Esophagus muscularis mucosa (tissue), 4 donors: ENCODE measurements around the gene RNF220. TPM values are rescaled to one million over a fixed set of nuclear protein-coding genes. Genes with fewer than 3 reads are reported as not detected.

Source experiments
- DNase-seq: peaks from one replicate; pipeline ENCODE4 v3.0.0-alpha.2; 2017; ENCODE audit errors: extremely low spot score
- H3K27ac ChIP-seq, 4 donors: fragments of 200-600 bp; sonication (generic); replicated peaks in 1 of 4; 1 replicate in 3 of 4; 2 replicates in 1 of 4; pipeline ENCODE4 v1.5.1; 2016 to 2019; ENCODE audit warnings: mild to moderate bottlenecking in 1 of 4
- H3K27me3 ChIP-seq, 4 donors: fragments of 200-600 bp; sonication (generic); one replicate each; pipeline versions ENCODE4 v1.5.1 to v1.6.0; 2016 to 2019
- H3K36me3 ChIP-seq, 4 donors: fragments of 200-600 bp; sonication (generic); one replicate each; pipeline ENCODE4 v1.5.1; 2016 to 2019
- H3K4me1 ChIP-seq, 4 donors: fragments of 200-600 bp; sonication (generic); one replicate each; pipeline ENCODE4 v1.5.1; 2016 to 2019
- H3K4me3 ChIP-seq, 4 donors: fragments of 200-600 bp; sonication (generic); 1 replicate in 2 of 4; 2 replicates in 2 of 4; pipeline ENCODE4 v1.5.1; 2016 to 2019; ENCODE audit warnings: mild to moderate bottlenecking in 4 of 4, moderate library complexity in 1 of 4
- H3K9me3 ChIP-seq, 4 donors: fragments of 200-600 bp; sonication (generic); 1 replicate in 3 of 4; 2 replicates in 1 of 4; pipeline ENCODE4 v1.5.1; 2016 to 2019
- EP300 ChIP-seq: sonication (generic); formaldehyde crosslinking; IDR thresholded peaks from one replicate; pipeline ENCODE4 v1.6.1; 2017; ENCODE audit warnings: antibody characterized with exemption
- POLR2A ChIP-seq: fragments of 450-650 bp; IDR thresholded peaks from one replicate; pipeline ENCODE4 v1.6.1; 2017; ENCODE audit warnings: antibody characterized with exemption, moderate library complexity, mild to moderate bottlenecking, low read depth
- POLR2AphosphoS5 ChIP-seq, 2 donors: sonication (generic); formaldehyde crosslinking; IDR thresholded peaks; one replicate each; pipeline ENCODE4 v1.6.1; 2017; ENCODE audit warnings: antibody characterized with exemption in 2 of 2
- WGBS: methylation state at CpG from one replicate; pipeline ENCODE4 v1.1.5; 2018; 5-methylcytosine and 5-hydroxymethylcytosine counted together
- intact Hi-C: fragments of 100-400 bp; cut with DNase I; formaldehyde crosslinking; loops from one replicate; pipeline ENCODE4 v1.15.1; 2023
- total RNA-seq, 4 donors: library from RNA; depleted of rRNA; stranded (reverse); fragments of >200 nt; gene quantifications; one replicate each; pipeline versions ENCODE4 v1.1.0 to v1.2.1, GENCODE V29; 2016
- TF ChIP-seq, protein P1 (sequence below), 3 experiments: fragments of 200-600 bp in 2 of 3; fragments of 450-650 bp in 1 of 3; sonication (generic) in 2 of 3; IDR thresholded peaks; one replicate each; pipeline ENCODE4 v1.5.1; 2017 to 2019; ENCODE audit warnings: antibody characterized with exemption in 3 of 3, mild to moderate bottlenecking in 2 of 3, moderate library complexity in 1 of 3

RNF220 gene
- total RNA-seq, 4 donors from 2014 or later = 112 to 157 (median 126) TPM

DNA sequence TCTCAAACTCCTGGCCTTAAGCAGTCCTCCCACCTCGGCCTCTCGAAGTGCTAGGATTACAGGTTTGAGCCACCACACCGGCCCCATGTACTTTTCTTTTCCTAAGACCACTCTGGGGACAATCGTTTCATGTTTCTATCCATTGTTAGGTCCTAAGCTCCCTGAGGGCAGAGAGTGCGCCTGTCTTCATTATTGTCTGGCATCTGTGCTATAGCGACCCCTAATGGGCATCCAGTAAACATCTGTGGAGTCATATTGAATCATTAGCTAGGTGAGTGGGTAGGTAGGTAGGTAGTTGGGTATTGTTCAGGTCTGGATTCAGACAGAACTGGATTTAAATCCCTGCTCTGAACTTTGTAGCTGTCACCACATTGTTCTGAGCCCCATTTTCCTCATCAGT, 203.1 kb downstream of the RNF220 start:
- 82% methylated on average over 6 of the region's 6 CpGs for WGBS
- Histone ChIP-seq H3K27ac (no peak overlapping the region), H3K9me3 (no peaks in the 10 kb centered on the region), H3K27me3 (peaks cover 0 to 16% (median 0%) of the 10 kb centered on the region in 4 donors), H3K4me3 (no peak overlapping the region), H3K4me1 (peaks cover 0 to 5% (median 0%) of the 10 kb centered on the region in 4 donors), H3K36me3 (no peaks in the 10 kb centered on the region)
- DNase-seq = no peak
- TF ChIP-seq EP300 = no peak
- TF ChIP-seq POLR2AphosphoS5 (IDR thresholded peaks at IDR 0.05) = no peak
- TF ChIP-seq, protein P1, sequence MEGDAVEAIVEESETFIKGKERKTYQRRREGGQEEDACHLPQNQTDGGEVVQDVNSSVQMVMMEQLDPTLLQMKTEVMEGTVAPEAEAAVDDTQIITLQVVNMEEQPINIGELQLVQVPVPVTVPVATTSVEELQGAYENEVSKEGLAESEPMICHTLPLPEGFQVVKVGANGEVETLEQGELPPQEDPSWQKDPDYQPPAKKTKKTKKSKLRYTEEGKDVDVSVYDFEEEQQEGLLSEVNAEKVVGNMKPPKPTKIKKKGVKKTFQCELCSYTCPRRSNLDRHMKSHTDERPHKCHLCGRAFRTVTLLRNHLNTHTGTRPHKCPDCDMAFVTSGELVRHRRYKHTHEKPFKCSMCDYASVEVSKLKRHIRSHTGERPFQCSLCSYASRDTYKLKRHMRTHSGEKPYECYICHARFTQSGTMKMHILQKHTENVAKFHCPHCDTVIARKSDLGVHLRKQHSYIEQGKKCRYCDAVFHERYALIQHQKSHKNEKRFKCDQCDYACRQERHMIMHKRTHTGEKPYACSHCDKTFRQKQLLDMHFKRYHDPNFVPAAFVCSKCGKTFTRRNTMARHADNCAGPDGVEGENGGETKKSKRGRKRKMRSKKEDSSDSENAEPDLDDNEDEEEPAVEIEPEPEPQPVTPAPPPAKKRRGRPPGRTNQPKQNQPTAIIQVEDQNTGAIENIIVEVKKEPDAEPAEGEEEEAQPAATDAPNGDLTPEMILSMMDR (IDR thresholded peaks at IDR 0.05) = no peak
- no peak for TF ChIP-seq POLR2A
- intact Hi-C loops = loop anchor here (2.0 kb wide), 1 partner anchor 45 kb away; no protein-coding TSS in a partner anchor

DNA sequence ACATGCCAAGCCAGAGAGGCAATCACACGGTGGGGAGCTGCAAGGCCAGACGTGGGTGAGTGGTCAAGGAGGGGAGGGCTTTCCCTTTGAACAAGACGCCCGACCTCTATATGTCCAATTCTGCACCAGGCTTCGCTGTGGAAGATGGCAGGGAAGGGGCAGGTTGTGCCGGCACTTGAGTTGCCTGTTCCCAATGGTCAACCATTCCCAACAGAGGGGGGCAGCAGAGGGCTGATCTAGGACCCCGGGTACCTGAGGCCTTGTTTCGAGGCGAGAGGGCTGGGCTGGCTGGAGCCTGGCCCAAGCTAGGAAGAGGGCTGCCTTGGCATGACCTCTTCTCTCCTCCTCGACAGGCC, 204.3 kb downstream of the RNF220 start:
- no peak for TF ChIP-seq EP300
- TF ChIP-seq, protein P1 (IDR thresholded peaks at IDR 0.05) = peak; percentile 64 to 76 (median 67)
- H3K27me3 ChIP-seq = peaks cover 0 to 3% (median 0%) of the 10 kb centered on the region in 4 donors
- no peaks in the 10 kb centered on the region for H3K9me3 ChIP-seq
- H3K4me1 ChIP-seq = peaks cover 0 to 5% (median 0%) of the 10 kb centered on the region in 4 donors
- no peak overlapping the region for H3K27ac ChIP-seq
- WGBS = 27% methylated on average over 10 of the region's 10 CpGs
- intact Hi-C loops = loop anchor here (2.0 kb wide), 1 partner anchor 43 kb away; no protein-coding TSS in a partner anchor
- DNase-seq = no peak
- no peaks in the 10 kb centered on the region for H3K36me3 ChIP-seq
- H3K4me3 ChIP-seq = no peak overlapping the region

DNA sequence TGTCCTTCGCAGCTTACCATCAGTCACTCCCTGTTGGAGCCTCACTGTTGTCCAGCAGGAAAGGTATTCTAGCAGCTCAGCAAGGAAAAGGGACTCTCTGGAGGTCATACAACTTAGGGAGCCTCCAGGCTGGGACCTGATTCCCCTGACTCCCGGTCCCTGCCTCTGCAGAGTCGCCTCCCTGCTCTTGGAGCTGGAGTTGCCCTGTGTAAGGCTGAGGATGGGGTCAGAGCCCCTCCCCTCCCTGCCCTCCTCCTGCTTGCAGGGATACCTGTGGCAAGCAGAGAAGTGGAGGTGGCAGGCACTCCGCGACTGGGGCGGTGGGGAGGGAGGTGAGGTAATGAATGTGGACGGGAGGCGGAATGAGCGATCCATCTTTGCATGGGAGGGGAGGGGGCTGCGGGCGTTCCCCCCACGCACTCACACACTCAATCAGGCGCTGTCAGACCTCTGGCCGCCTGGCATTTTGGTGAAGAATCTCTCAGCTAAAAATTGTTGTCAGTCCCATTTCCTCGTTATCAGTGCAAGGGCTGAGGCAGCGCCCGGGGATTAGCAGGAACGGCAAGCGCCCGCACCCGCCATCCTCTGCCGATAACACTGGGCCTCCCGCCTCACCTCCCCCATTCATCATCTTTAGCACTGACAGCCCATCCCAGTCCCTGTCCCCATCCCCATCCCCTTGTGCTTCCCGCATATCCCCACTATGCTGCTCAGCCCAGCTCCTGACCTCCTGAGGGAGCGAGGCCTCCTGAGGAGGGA, 204.9 kb downstream of the RNF220 start:
- DNase-seq = no peak
- no peaks in the 10 kb centered on the region for H3K27me3 ChIP-seq
- H3K4me1 ChIP-seq = peaks cover 0 to 5% (median 0%) of the 10 kb centered on the region in 4 donors
- intact Hi-C loops = loop anchor here (2.0 kb wide), 1 partner anchor 43 kb away; no protein-coding TSS in a partner anchor
- no peaks in the 10 kb centered on the region for H3K9me3 ChIP-seq
- 81% methylated on average over 23 of the region's 25 CpGs for WGBS
- H3K4me3 ChIP-seq = no peak overlapping the region
- TF ChIP-seq, protein P1 (IDR thresholded peaks at IDR 0.05) = no peak
- TF ChIP-seq POLR2A = no peak
- TF ChIP-seq EP300 = no peak
- TF ChIP-seq POLR2AphosphoS5 (IDR thresholded peaks at IDR 0.05) = no peak
- no peaks in the 10 kb centered on the region for H3K36me3 ChIP-seq
- no peak overlapping the region for H3K27ac ChIP-seq

DNA sequence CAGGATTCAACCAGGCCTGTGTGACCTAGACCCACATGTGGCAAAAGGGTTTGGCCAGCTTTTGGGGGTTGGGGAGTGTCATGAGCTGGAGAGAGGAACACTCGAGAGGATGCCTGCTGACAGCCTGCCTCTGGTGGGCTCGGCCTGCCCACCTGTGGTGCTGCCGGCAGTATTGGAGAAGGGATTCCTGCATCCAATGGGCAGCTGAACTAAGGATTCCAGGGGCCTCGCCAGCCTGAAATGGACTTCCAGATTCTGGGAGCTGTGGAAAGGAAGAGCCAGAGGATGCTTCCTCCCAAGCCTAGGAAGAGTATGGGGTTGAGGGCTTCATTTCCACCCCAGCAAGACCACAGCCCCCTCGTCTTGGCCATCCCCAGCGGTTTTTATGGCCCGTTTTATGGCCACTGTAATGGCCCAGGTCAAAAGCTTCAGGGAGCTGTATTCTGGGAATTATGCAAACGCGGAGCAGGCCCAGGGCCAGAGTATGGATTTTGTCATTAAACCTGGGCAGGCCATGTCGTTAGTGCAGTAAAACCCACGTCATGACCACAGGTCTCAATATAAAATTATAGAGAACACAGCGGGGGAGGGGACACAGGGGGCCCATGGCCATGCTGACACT, 205.6 kb downstream of the RNF220 start:
- TF ChIP-seq, protein P1 (IDR thresholded peaks at IDR 0.05) = no peak
- TF ChIP-seq POLR2AphosphoS5 (IDR thresholded peaks at IDR 0.05) = no peak
- TF ChIP-seq EP300 = no peak
- no peak for TF ChIP-seq POLR2A
- H3K27me3 ChIP-seq = no peaks in the 10 kb centered on the region
- no peaks in the 10 kb centered on the region for H3K36me3 ChIP-seq
- DNase-seq = no peak
- no peak overlapping the region for H3K4me3 ChIP-seq
- peaks cover 0 to 5% (median 0%) of the 10 kb centered on the region in 4 donors for H3K4me1 ChIP-seq
- intact Hi-C loops = no loop called here
- H3K27ac ChIP-seq = no peak overlapping the region
- no peaks in the 10 kb centered on the region for H3K9me3 ChIP-seq
- 70% methylated on average over 8 of the region's 12 CpGs for WGBS
